ENCODE data around the gene GAS2L1.

The GAS2L1 gene

GRCh38 chr22:29306175-29306834 is at the start of gene GAS2L1:
Gene GAS2L1, plus strand, starts transcription at chr22:29306650. Its CDS starts 1,456 bp downstream, at chr22:29308106.
- no peak for FAIRE-seq

GRCh38 chr22:29257751-29258181 is 48.7 kb upstream of the GAS2L1 start:
- FAIRE-seq: no peak

- FAIRE-seq: no peak
Observed at GRCh38 chr22:29258407-29259252, 47.8 kb upstream of the GAS2L1 start.

GRCh38 chr22:29259253-29259899 is 47.1 kb upstream of the GAS2L1 start:
- FAIRE-seq: no peak

- no peak for FAIRE-seq
Observed at GRCh38 chr22:29260031-29260560, 46.4 kb upstream of the GAS2L1 start.

GRCh38 chr22:29260601-29261315 is 45.7 kb upstream of the GAS2L1 start:
- no peak for FAIRE-seq

GRCh38 chr22:29263791-29264276 is 42.6 kb upstream of the GAS2L1 start:
- FAIRE-seq: no peak

- no peak for FAIRE-seq
Observed at GRCh38 chr22:29265305-29265704, 41.1 kb upstream of the GAS2L1 start.

GRCh38 chr22:29265929-29266328 is 40.5 kb upstream of the GAS2L1 start:
- no peak for FAIRE-seq

- no peak for FAIRE-seq
Observed at GRCh38 chr22:29266564-29267461, 39.6 kb upstream of the GAS2L1 start.

GRCh38 chr22:29267462-29267857 is 39.0 kb upstream of the GAS2L1 start:
- FAIRE-seq: no peak

GRCh38 chr22:29267858-29268510 is 38.5 kb upstream of the GAS2L1 start, which contains the start of the genes EWSR1 and RHBDD3:
Gene EWSR1, plus strand, starts transcription at chr22:29268268. Its CDS starts 69 bp downstream, at chr22:29268337.
Gene RHBDD3, minus strand, starts transcription at chr22:29267981. Its CDS starts 2,355 bp downstream, at chr22:29265626.
- no peak for FAIRE-seq

- no peak for FAIRE-seq
Observed at GRCh38 chr22:29268511-29269229, 37.8 kb upstream of the GAS2L1 start.

- no peak for FAIRE-seq
Observed at GRCh38 chr22:29269230-29269604, 37.2 kb upstream of the GAS2L1 start.

- no peak for FAIRE-seq
Observed at GRCh38 chr22:29269731-29270474, 36.5 kb upstream of the GAS2L1 start.

GRCh38 chr22:29270475-29271271 is 35.8 kb upstream of the GAS2L1 start:
- no peak for FAIRE-seq

GRCh38 chr22:29272624-29273023 is 33.8 kb upstream of the GAS2L1 start:
- no peak for FAIRE-seq

- FAIRE-seq: no peak
Observed at GRCh38 chr22:29275167-29275566, 31.3 kb upstream of the GAS2L1 start.
